Tibial artery (tissue), 4 donors: Measurements from ENCODE around the gene LCE7A.

ENCODE experiments used
- DNase-seq, 2 donors: peaks; one replicate each; pipeline ENCODE4 v3.0.0-alpha.2; 2019
- H3K27ac ChIP-seq, 2 donors: fragments of 200-600 bp; sonication (generic) in 1 of 2; 1 replicate in 1 of 2; 2 replicates in 1 of 2; pipeline ENCODE4 v1.5.1; 2018 to 2019; ENCODE audit warnings: mild to moderate bottlenecking in 1 of 2
- H3K27me3 ChIP-seq, 2 donors: fragments of 200-600 bp; sonication (generic) in 1 of 2; one replicate each; pipeline versions ENCODE4 v1.5.1 to v1.6.0; 2016 to 2019
- H3K36me3 ChIP-seq, 3 donors: fragments of 200-600 bp; sonication (generic) in 2 of 3; one replicate each; pipeline ENCODE4 v1.5.1; 2016 to 2019; ENCODE audit warnings: mild to moderate bottlenecking in 2 of 3
- H3K4me1 ChIP-seq, 4 donors: fragments of 200-600 bp; sonication (generic) in 2 of 4; 1 replicate in 3 of 4; 2 replicates in 1 of 4; pipeline ENCODE4 v1.5.1; 2016 to 2019
- H3K4me3 ChIP-seq, 2 donors: fragments of 200-600 bp; sonication (generic) in 1 of 2; 1 replicate in 1 of 2; 2 replicates in 1 of 2; pipeline ENCODE4 v1.5.1; 2018 to 2019; ENCODE audit warnings: mild to moderate bottlenecking in 2 of 2
- H3K9me3 ChIP-seq, 3 donors: fragments of 200-600 bp; sonication (generic) in 1 of 3; one replicate each; pipeline ENCODE4 v1.5.1; 2016 to 2019
- CTCF ChIP-seq, 2 experiments: fragments of 200-600 bp in 1 of 2; fragments of 450-650 bp in 1 of 2; IDR thresholded peaks; one replicate each; pipeline ENCODE4 v1.5.1; 2017 to 2019; ENCODE audit warnings: antibody characterized with exemption in 2 of 2, mild to moderate bottlenecking in 1 of 2, moderate library complexity in 1 of 2
- intact Hi-C: fragments of 100-400 bp; cut with DNase I; formaldehyde crosslinking; loops from one replicate; pipeline ENCODE4 v1.15.0; 2023; ENCODE audit warnings: low total_unique reads

The LCE7A gene

GRCh38 chr1:152871731-152872126, 11.9 kb downstream of the LCE7A start:
- no peak for DNase-seq
- no peak for TF ChIP-seq CTCF (IDR thresholded peaks at IDR 0.05)
- no peak overlapping the region for H3K27ac ChIP-seq
- H3K36me3 ChIP-seq: no peaks in the 10 kb centered on the region
- intact Hi-C loops: no loop called here
- H3K4me1 ChIP-seq: no peaks in the 10 kb centered on the region
- no peaks in the 10 kb centered on the region for H3K27me3 ChIP-seq
- no peaks in the 10 kb centered on the region for H3K9me3 ChIP-seq
- H3K4me3 ChIP-seq: no peak overlapping the region

GRCh38 chr1:152873495-152873894, 13.7 kb downstream of the LCE7A start:
- no peaks in the 10 kb centered on the region for H3K4me1 ChIP-seq
- no peak overlapping the region for H3K4me3 ChIP-seq
- H3K36me3 ChIP-seq: no peaks in the 10 kb centered on the region
- intact Hi-C loops: no loop called here
- TF ChIP-seq CTCF (IDR thresholded peaks at IDR 0.05): no peak
- H3K27me3 ChIP-seq: no peaks in the 10 kb centered on the region
- no peak for DNase-seq
- no peak overlapping the region for H3K27ac ChIP-seq
- no peaks in the 10 kb centered on the region for H3K9me3 ChIP-seq

GRCh38 chr1:152876827-152877226, 17.0 kb downstream of the LCE7A start:
- H3K27ac ChIP-seq: no peak overlapping the region
- no peak for TF ChIP-seq CTCF (IDR thresholded peaks at IDR 0.05)
- H3K27me3 ChIP-seq: no peaks in the 10 kb centered on the region
- DNase-seq: no peak
- intact Hi-C loops: no loop called here
- no peaks in the 10 kb centered on the region for H3K4me1 ChIP-seq
- no peaks in the 10 kb centered on the region for H3K9me3 ChIP-seq
- no peaks in the 10 kb centered on the region for H3K36me3 ChIP-seq
- no peak overlapping the region for H3K4me3 ChIP-seq

GRCh38 chr1:152878042-152878441, 18.2 kb downstream of the LCE7A start, which contains the start of gene SMCP:
Gene SMCP, plus strand, starts transcription at chr1:152878322. Its CDS starts 6,101 bp downstream, at chr1:152884423.
- intact Hi-C loops: no loop called here
- TF ChIP-seq CTCF (IDR thresholded peaks at IDR 0.05): no peak
- H3K4me1 ChIP-seq: no peaks in the 10 kb centered on the region

GRCh38 chr1:152879559-152880198, 19.9 kb downstream of the LCE7A start:
- H3K36me3 ChIP-seq: no peaks in the 10 kb centered on the region
- H3K9me3 ChIP-seq: no peaks in the 10 kb centered on the region
- no peaks in the 10 kb centered on the region for H3K27me3 ChIP-seq
- H3K27ac ChIP-seq: no peak overlapping the region
- H3K4me3 ChIP-seq: no peak overlapping the region
- DNase-seq: no peak
- no peak for TF ChIP-seq CTCF (IDR thresholded peaks at IDR 0.05)
- peaks cover 0 to 5% (median 2%) of the 10 kb centered on the region in 4 donors for H3K4me1 ChIP-seq
- intact Hi-C loops: no loop called here

More at GRCh38 chr1:152878042-152878441, 18.2 kb downstream of the LCE7A start, which contains the start of gene SMCP:
- no peaks in the 10 kb centered on the region for H3K9me3 ChIP-seq
- H3K4me3 ChIP-seq: no peak within 1 kb of the TSS
- DNase-seq: no peak
- H3K36me3 ChIP-seq: no peaks in the 10 kb centered on the region
- no peak within 1 kb of the TSS for H3K27ac ChIP-seq
- H3K27me3 ChIP-seq: no peaks in the 10 kb centered on the region
